PFSK-1 (cell line): ENCODE data around the gene LDAH.

ENCODE experiments used
- FOXP2 ChIP-seq: optimal IDR thresholded peaks from 2 replicates; pipeline ENCODE3; 2011; ENCODE audit warnings: borderline replicate concordance, control low read depth, inconsistent platforms; ENCODE audit not compliant: insufficient read depth; ENCODE audit errors: extremely low read length, extremely low read depth
- POLR2AphosphoS5 ChIP-seq: IDR thresholded peaks from 2 replicates; pipeline ENCODE4 v1.6.1; 2012; ENCODE audit warnings: low read depth, mild to moderate bottlenecking, control low read depth, low read length, moderate library complexity
- REST ChIP-seq, 2 experiments: IDR thresholded peaks; 2 replicates each; pipeline versions ENCODE4 v1.6.1 to v1.8.0; 2011 to 2012; ENCODE audit warnings: low read depth in 2 of 2, low read length in 2 of 2, control low read depth in 1 of 2, inconsistent platforms in 1 of 2, mild to moderate bottlenecking in 1 of 2, moderate library complexity in 1 of 2; ENCODE audit not compliant: insufficient read depth in 1 of 2
- SIN3A ChIP-seq: IDR thresholded peaks from 2 replicates; pipeline ENCODE4 v1.6.1; 2012; ENCODE audit warnings: mild to moderate bottlenecking, low read length, moderate library complexity, borderline replicate concordance; ENCODE audit not compliant: insufficient read depth

GRCh38 chr2:20725782-20726181 is 97.1 kb downstream of the LDAH start:
- TF ChIP-seq SIN3A (no peak), REST (IDR thresholded peaks at IDR 0.05; ENCODE audit: insufficient read depth in 1 of 2, low read depth in 2 of 2, low read length in 2 of 2) (no peak), FOXP2 (no peak), POLR2AphosphoS5 (no peak)
